ENCODE results near the gene HS1BP3. TPM values are rescaled to one million over a fixed set of nuclear protein-coding genes. Genes with fewer than 3 reads are reported as not detected.
A peak's percentile ranks its signal among the peaks of the same experiment; 100 is the strongest.

HS1BP3 gene
- total and polyA plus RNA-seq, 2 of the 4 experiments (the other 2 are of a cell fraction), result 9.0 to 14.8 TPM

- Histone ChIP-seq H2BK120ac (ENCODE audit: low read depth, low read length) (peak overlapping the region; percentile 99), H3K4me2 (ENCODE audit: low read depth, low read length) (no peak overlapping the region), H3K4ac (ENCODE audit: low read depth, low read length) (peak overlapping the region; percentile 99), H3K27ac (ENCODE audit: insufficient read depth, low read length) (peak overlapping the region; percentile 96), H3K27me3 (ENCODE audit: control insufficient read depth, insufficient read depth, low read length) (no peaks in the 10 kb centered on the region), H2BK20ac (ENCODE audit: low read depth, low read length) (peak overlapping the region; percentile 99), H3K9ac (ENCODE audit: low read depth, low read length) (no peak overlapping the region), H3K23ac (ENCODE audit: low read depth, low read length) (peak overlapping the region; percentile 97), H3K4me3 (ENCODE audit: insufficient read depth, low read depth, low read length) (no peak overlapping the region), H3K4me1 (ENCODE audit: control insufficient read depth, insufficient read depth, low read length) (peaks cover 44% of the 10 kb centered on the region), H3K56ac (ENCODE audit: extremely low read depth, insufficient read depth, low read length) (peak overlapping the region; percentile 90; the same call in 1 of the 2 replicates), H2AK9ac (replicated peaks; ENCODE audit: low read depth, low read length, poor library complexity) (peak overlapping the region; percentile 2), H2AFZ (replicated peaks; ENCODE audit: low read length, poor library complexity) (peak overlapping the region; percentile 25), H4K5ac (ENCODE audit: low read depth, low read length) (peak overlapping the region; percentile 92), H3K9me1 (ENCODE audit: insufficient read depth, low read length) (peaks cover 46% of the 10 kb centered on the region), H2AK5ac (ENCODE audit: low read depth, low read length) (peak overlapping the region; percentile 98), H2BK15ac (ENCODE audit: low read depth, low read length) (peak overlapping the region; percentile 91; the same call in 2 of the 3 replicates), H2BK5ac (ENCODE audit: low read depth, low read length, poor library complexity, severe bottlenecking) (peak overlapping the region; percentile 74), H4K20me1 (ENCODE audit: insufficient read depth, low read length) (no peaks in the 10 kb centered on the region), H3K14ac (replicated peaks; ENCODE audit: low read depth, low read length) (peak overlapping the region; percentile 95), H4K91ac (ENCODE audit: insufficient read depth, low read depth, low read length) (peak overlapping the region; percentile 99), H3K36me3 (ENCODE audit: control insufficient read depth, insufficient read depth, low read length) (no peaks in the 10 kb centered on the region), H3K79me1 (ENCODE audit: low read depth in 1 of 2, low read length in 2 of 2) (peaks cover 0 to 6% of the 10 kb centered on the region in 2 experiments; a peak in 1 of 4 replicates), H3K9me3 (ENCODE audit: control insufficient read depth, insufficient read depth, low read length) (no peaks in the 10 kb centered on the region), H3K18ac (ENCODE audit: low read depth, low read length) (peak overlapping the region; percentile 93), H4K8ac (ENCODE audit: low read depth in 2 of 2, low read length in 2 of 2) (peak overlapping the region; percentile 88 to 96; a peak in 3 of 4 replicates)
- CTCF ChIA-PET, result interaction anchor here (0.6 kb wide), 1 partner anchor 57 kb away, joined by 4 read pairs; no protein-coding TSS in a partner anchor
- dilution Hi-C loops (cut with HindIII; ENCODE audit: low sequenced_read_pairs, unreplicated experiment) (no loop called here), in situ Hi-C loops (cut with MboI; ENCODE audit: low sequenced_read_pairs) (no loop called here), intact Hi-C loops (cut with micrococcal nuclease) (no loop called here)
- 89% methylated on average over 10 of the region's 22 CpGs; no CpG with 5 or more reads in 1 of the 2 experiments for WGBS, 2 experiments (ENCODE audit: extremely low coverage in 2 of 2, insufficient read length in 1 of 2)
- BruUV-seq (replicated peaks), result no TSS peak
- TF ChIP-seq CHD1 (IDR thresholded peaks at IDR 0.05; ENCODE audit: low read depth, low read length) (no peak), MXI1 (IDR thresholded peaks at IDR 0.05; ENCODE audit: borderline replicate concordance, low read depth, low read length) (no peak), CEBPB (IDR thresholded peaks at IDR 0.05; ENCODE audit: low read depth, low read length) (no peak), RCOR1 (IDR thresholded peaks at IDR 0.05; ENCODE audit: insufficient replicate concordance, low read length) (no peak), MAFK (IDR thresholded peaks at IDR 0.05; ENCODE audit: low read depth, low read length) (no peak)
- TF ChIP-seq, protein P1, sequence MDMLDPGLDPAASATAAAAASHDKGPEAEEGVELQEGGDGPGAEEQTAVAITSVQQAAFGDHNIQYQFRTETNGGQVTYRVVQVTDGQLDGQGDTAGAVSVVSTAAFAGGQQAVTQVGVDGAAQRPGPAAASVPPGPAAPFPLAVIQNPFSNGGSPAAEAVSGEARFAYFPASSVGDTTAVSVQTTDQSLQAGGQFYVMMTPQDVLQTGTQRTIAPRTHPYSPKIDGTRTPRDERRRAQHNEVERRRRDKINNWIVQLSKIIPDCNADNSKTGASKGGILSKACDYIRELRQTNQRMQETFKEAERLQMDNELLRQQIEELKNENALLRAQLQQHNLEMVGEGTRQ (IDR thresholded peaks at IDR 0.05; ENCODE audit: low read depth, low read length), result no peak
- ATAC-seq (ENCODE audit: low read depth) (no peak), DNase-seq (no peak)
- POLR2A ChIA-PET (ENCODE audit: unreplicated experiment), result interaction anchor here (0.8 to 1.2 kb wide), 3 partner anchors 38 to 142 kb away, joined by 4 to 6 read pairs (median 4); partner anchors contain the start of gene RHOB
Measured at GRCh38 chr2:20585710-20586594, 64.9 kb downstream of the HS1BP3 start.
